ENCODE results near the gene SMU1. TPM values are rescaled to one million over a fixed set of nuclear protein-coding genes. Genes with fewer than 3 reads are reported as not detected.

Gene SMU1
- total RNA-seq, 1 donor: 25.5 TPM

GRCh38 chr9:33043671-33044070 is 32.8 kb downstream of the SMU1 start:
- no peaks in the 10 kb centered on the region for H3K27me3 ChIP-seq (ENCODE audit: insufficient read depth, low read length)
- peak overlapping the region; percentile 50 for H3K4me3 ChIP-seq (ENCODE audit: low read length)
- H3K4me1 ChIP-seq (ENCODE audit: insufficient read depth, low read length): peaks cover 51% of the 10 kb centered on the region
- H3K9me3 ChIP-seq (ENCODE audit: low read depth, low read length): no peaks in the 10 kb centered on the region

- Histone ChIP-seq H3K27me3 (ENCODE audit: insufficient read depth, low read length) (no peaks in the 10 kb centered on the region), H3K4me1 (ENCODE audit: insufficient read depth, low read length) (peaks cover 51% of the 10 kb centered on the region), H3K9me3 (ENCODE audit: low read depth, low read length) (no peaks in the 10 kb centered on the region), H3K4me3 (ENCODE audit: low read length) (no peak overlapping the region)
These were observed 34.0 kb downstream of the SMU1 start for GRCh38 chr9:33042473-33042872.

GRCh38 chr9:33041432-33042188 is 34.9 kb downstream of the SMU1 start:
- H3K27me3 ChIP-seq (ENCODE audit: insufficient read depth, low read length): no peaks in the 10 kb centered on the region
- H3K9me3 ChIP-seq (ENCODE audit: low read depth, low read length): no peaks in the 10 kb centered on the region
- no peak overlapping the region for H3K4me3 ChIP-seq (ENCODE audit: low read length)
- H3K4me1 ChIP-seq (ENCODE audit: insufficient read depth, low read length): peaks cover 51% of the 10 kb centered on the region

GRCh38 chr9:33040792-33041431 is 35.6 kb downstream of the SMU1 start:
- no peaks in the 10 kb centered on the region for H3K27me3 ChIP-seq (ENCODE audit: insufficient read depth, low read length)
- H3K4me3 ChIP-seq (ENCODE audit: low read length): no peak overlapping the region
- H3K4me1 ChIP-seq (ENCODE audit: insufficient read depth, low read length): peaks cover 51% of the 10 kb centered on the region
- no peaks in the 10 kb centered on the region for H3K9me3 ChIP-seq (ENCODE audit: low read depth, low read length)

GRCh38 chr9:33032865-33033264 is 43.6 kb downstream of the SMU1 start:
- no peaks in the 10 kb centered on the region for H3K27me3 ChIP-seq (ENCODE audit: insufficient read depth, low read length)
- no peaks in the 10 kb centered on the region for H3K9me3 ChIP-seq (ENCODE audit: low read depth, low read length)
- H3K4me3 ChIP-seq (ENCODE audit: low read length): no peak overlapping the region
- H3K4me1 ChIP-seq (ENCODE audit: insufficient read depth, low read length): peaks cover 23% of the 10 kb centered on the region

- peaks cover 29% of the 10 kb centered on the region for H3K4me1 ChIP-seq (ENCODE audit: insufficient read depth, low read length)
- no peaks in the 10 kb centered on the region for H3K9me3 ChIP-seq (ENCODE audit: low read depth, low read length)
- no peak overlapping the region for H3K4me3 ChIP-seq (ENCODE audit: low read length)
- H3K27me3 ChIP-seq (ENCODE audit: insufficient read depth, low read length): no peaks in the 10 kb centered on the region
These were observed 44.2 kb downstream of the SMU1 start for GRCh38 chr9:33032292-33032691.

- Histone ChIP-seq H3K4me1 (ENCODE audit: insufficient read depth, low read length) (peaks cover 45% of the 10 kb centered on the region), H3K9me3 (ENCODE audit: low read depth, low read length) (no peaks in the 10 kb centered on the region), H3K4me3 (ENCODE audit: low read length) (no peak overlapping the region), H3K27me3 (ENCODE audit: insufficient read depth, low read length) (no peaks in the 10 kb centered on the region)
These were observed 46.2 kb downstream of the SMU1 start for GRCh38 chr9:33030285-33030684.

- Histone ChIP-seq H3K9me3 (ENCODE audit: low read depth, low read length) (no peaks in the 10 kb centered on the region), H3K27me3 (ENCODE audit: insufficient read depth, low read length) (no peaks in the 10 kb centered on the region), H3K4me3 (ENCODE audit: low read length) (no peak overlapping the region), H3K4me1 (ENCODE audit: insufficient read depth, low read length) (peaks cover 48% of the 10 kb centered on the region)
These were observed 47.2 kb downstream of the SMU1 start for GRCh38 chr9:33029231-33029786.

- Histone ChIP-seq H3K4me1 (ENCODE audit: insufficient read depth, low read length) (peaks cover 51% of the 10 kb centered on the region), H3K27me3 (ENCODE audit: insufficient read depth, low read length) (no peaks in the 10 kb centered on the region), H3K9me3 (ENCODE audit: low read depth, low read length) (no peaks in the 10 kb centered on the region), H3K4me3 (ENCODE audit: low read length) (peak overlapping the region; percentile 100)
These were observed 50.7 kb downstream of the SMU1 start for GRCh38 chr9:33025572-33026342.

- Histone ChIP-seq H3K4me3 (ENCODE audit: low read length) (peak within 1 kb of the TSS; percentile 100), H3K27me3 (ENCODE audit: insufficient read depth, low read length) (no peaks in the 10 kb centered on the region), H3K9me3 (ENCODE audit: low read depth, low read length) (no peaks in the 10 kb centered on the region), H3K4me1 (ENCODE audit: insufficient read depth, low read length) (peaks cover 51% of the 10 kb centered on the region)
These were observed 51.4 kb downstream of the SMU1 start, which contains the start of gene DNAJA1 for GRCh38 chr9:33024966-33025571. DNAJA1 (plus strand) TSS chr9:33025273; CDS start chr9:33026485, 1,212 bp downstream.

- Histone ChIP-seq H3K27me3 (ENCODE audit: insufficient read depth, low read length) (no peaks in the 10 kb centered on the region), H3K4me1 (ENCODE audit: insufficient read depth, low read length) (peaks cover 48% of the 10 kb centered on the region), H3K4me3 (ENCODE audit: low read length) (peak overlapping the region; percentile 100), H3K9me3 (ENCODE audit: low read depth, low read length) (no peaks in the 10 kb centered on the region)
These were observed 52.1 kb downstream of the SMU1 start for GRCh38 chr9:33024126-33024965.

- Histone ChIP-seq H3K4me1 (ENCODE audit: insufficient read depth, low read length) (peaks cover 41% of the 10 kb centered on the region), H3K27me3 (ENCODE audit: insufficient read depth, low read length) (no peaks in the 10 kb centered on the region), H3K4me3 (ENCODE audit: low read length) (no peak overlapping the region), H3K9me3 (ENCODE audit: low read depth, low read length) (no peaks in the 10 kb centered on the region)
These were observed 52.8 kb downstream of the SMU1 start for GRCh38 chr9:33023661-33024060.

GRCh38 chr9:33022755-33023154 is 53.7 kb downstream of the SMU1 start:
- Histone ChIP-seq H3K9me3 (ENCODE audit: low read depth, low read length) (no peaks in the 10 kb centered on the region), H3K4me1 (ENCODE audit: insufficient read depth, low read length) (peaks cover 32% of the 10 kb centered on the region), H3K27me3 (ENCODE audit: insufficient read depth, low read length) (no peaks in the 10 kb centered on the region), H3K4me3 (ENCODE audit: low read length) (no peak overlapping the region)

- Histone ChIP-seq H3K4me1 (ENCODE audit: insufficient read depth, low read length) (peaks cover 28% of the 10 kb centered on the region), H3K9me3 (ENCODE audit: low read depth, low read length) (no peaks in the 10 kb centered on the region), H3K27me3 (ENCODE audit: insufficient read depth, low read length) (no peaks in the 10 kb centered on the region), H3K4me3 (ENCODE audit: low read length) (no peak overlapping the region)
These were observed 54.2 kb downstream of the SMU1 start for GRCh38 chr9:33022303-33022702.

Measured in mononuclear cell (primary cell).